ENCODE data around the gene KRTAP5-1.

Gene KRTAP5-1

GRCh38 chr11:1571760-1572196 is 13.3 kb downstream of the KRTAP5-1 start:
- Histone ChIP-seq H3K27ac (ENCODE audit: low read length) (peak overlapping the region; percentile 64), H3K27me3 (ENCODE audit: control insufficient read depth in 1 of 2, insufficient read depth in 2 of 2, low read length in 2 of 2) (no peaks in the 10 kb centered on the region), H3K4me3 (ENCODE audit: low read length in 2 of 2) (peak overlapping the region in 1 of 2 donors; percentile 77), H3K36me3 (ENCODE audit: control insufficient read depth in 2 of 2, insufficient read depth in 2 of 2, low read length in 2 of 2) (peaks cover 0 to 2% of the 10 kb centered on the region in 2 donors), H3K4me1 (ENCODE audit: control insufficient read depth, insufficient read depth, low read length) (peaks cover 56% of the 10 kb centered on the region), H3K9me3 (ENCODE audit: control insufficient read depth in 2 of 2, low read length in 2 of 2) (no peaks in the 10 kb centered on the region), H3K9ac (ENCODE audit: low read length in 2 of 2) (peak overlapping the region; percentile 78 to 79)

- H3K9ac ChIP-seq (ENCODE audit: low read length in 2 of 2), result peak overlapping the region; percentile 78 to 79
- peaks cover 0 to 2% of the 10 kb centered on the region in 2 donors for H3K36me3 ChIP-seq (ENCODE audit: control insufficient read depth in 2 of 2, insufficient read depth in 2 of 2, low read length in 2 of 2)
- peak overlapping the region; percentile 64 for H3K27ac ChIP-seq (ENCODE audit: low read length)
- no peaks in the 10 kb centered on the region for H3K27me3 ChIP-seq (ENCODE audit: control insufficient read depth in 1 of 2, insufficient read depth in 2 of 2, low read length in 2 of 2)
- H3K4me1 ChIP-seq (ENCODE audit: control insufficient read depth, insufficient read depth, low read length), result peaks cover 56% of the 10 kb centered on the region
- peak overlapping the region; percentile 71 to 77 for H3K4me3 ChIP-seq (ENCODE audit: low read length in 2 of 2)
- H3K9me3 ChIP-seq (ENCODE audit: control insufficient read depth in 2 of 2, low read length in 2 of 2), result no peaks in the 10 kb centered on the region
Observed at GRCh38 chr11:1570896-1571759, 14.0 kb downstream of the KRTAP5-1 start.

- H3K9me3 ChIP-seq (ENCODE audit: control insufficient read depth in 2 of 2, low read length in 2 of 2), result no peaks in the 10 kb centered on the region
- peaks cover 0 to 2% of the 10 kb centered on the region in 2 donors for H3K36me3 ChIP-seq (ENCODE audit: control insufficient read depth in 2 of 2, insufficient read depth in 2 of 2, low read length in 2 of 2)
- peak overlapping the region; percentile 64 for H3K27ac ChIP-seq (ENCODE audit: low read length)
- H3K9ac ChIP-seq (ENCODE audit: low read length in 2 of 2), result peak overlapping the region; percentile 29 to 78
- no peaks in the 10 kb centered on the region for H3K27me3 ChIP-seq (ENCODE audit: control insufficient read depth in 1 of 2, insufficient read depth in 2 of 2, low read length in 2 of 2)
- peak overlapping the region; percentile 71 to 77 for H3K4me3 ChIP-seq (ENCODE audit: low read length in 2 of 2)
- peaks cover 56% of the 10 kb centered on the region for H3K4me1 ChIP-seq (ENCODE audit: control insufficient read depth, insufficient read depth, low read length)
Observed at GRCh38 chr11:1570531-1570895, 14.6 kb downstream of the KRTAP5-1 start.

GRCh38 chr11:1570001-1570453 is 15.1 kb downstream of the KRTAP5-1 start:
- H3K27ac ChIP-seq (ENCODE audit: low read length), result peak overlapping the region; percentile 64
- peaks cover 61% of the 10 kb centered on the region for H3K4me1 ChIP-seq (ENCODE audit: control insufficient read depth, insufficient read depth, low read length)
- H3K27me3 ChIP-seq (ENCODE audit: control insufficient read depth in 1 of 2, insufficient read depth in 2 of 2, low read length in 2 of 2), result no peaks in the 10 kb centered on the region
- peak overlapping the region in 1 of 2 donors; percentile 29 for H3K9ac ChIP-seq (ENCODE audit: low read length in 2 of 2)
- peak overlapping the region; percentile 17 to 77 for H3K4me3 ChIP-seq (ENCODE audit: low read length in 2 of 2)
- H3K9me3 ChIP-seq (ENCODE audit: control insufficient read depth in 2 of 2, low read length in 2 of 2), result no peaks in the 10 kb centered on the region
- H3K36me3 ChIP-seq (ENCODE audit: control insufficient read depth in 2 of 2, insufficient read depth in 2 of 2, low read length in 2 of 2), result peaks cover 0 to 2% of the 10 kb centered on the region in 2 donors

GRCh38 chr11:1569251-1569780 is 15.8 kb downstream of the KRTAP5-1 start:
- no peak overlapping the region for H3K4me3 ChIP-seq (ENCODE audit: low read length in 2 of 2)
- H3K27ac ChIP-seq (ENCODE audit: low read length), result peak overlapping the region; percentile 64
- H3K36me3 ChIP-seq (ENCODE audit: control insufficient read depth in 2 of 2, insufficient read depth in 2 of 2, low read length in 2 of 2), result peaks cover 0 to 2% of the 10 kb centered on the region in 2 donors
- no peaks in the 10 kb centered on the region for H3K27me3 ChIP-seq (ENCODE audit: control insufficient read depth in 1 of 2, insufficient read depth in 2 of 2, low read length in 2 of 2)
- H3K9ac ChIP-seq (ENCODE audit: low read length in 2 of 2), result peak overlapping the region in 1 of 2 donors; percentile 13
- H3K4me1 ChIP-seq (ENCODE audit: control insufficient read depth, insufficient read depth, low read length), result peaks cover 63% of the 10 kb centered on the region
- no peaks in the 10 kb centered on the region for H3K9me3 ChIP-seq (ENCODE audit: control insufficient read depth in 2 of 2, low read length in 2 of 2)

GRCh38 chr11:1568441-1568911 is 16.6 kb downstream of the KRTAP5-1 start:
- H3K4me3 ChIP-seq (ENCODE audit: low read length in 2 of 2), result peak overlapping the region in 1 of 2 donors; percentile 15
- no peaks in the 10 kb centered on the region for H3K9me3 ChIP-seq (ENCODE audit: control insufficient read depth in 2 of 2, low read length in 2 of 2)
- H3K27ac ChIP-seq (ENCODE audit: low read length), result peak overlapping the region; percentile 64
- H3K27me3 ChIP-seq (ENCODE audit: control insufficient read depth in 1 of 2, insufficient read depth in 2 of 2, low read length in 2 of 2), result no peaks in the 10 kb centered on the region
- peaks cover 0 to 2% of the 10 kb centered on the region in 2 donors for H3K36me3 ChIP-seq (ENCODE audit: control insufficient read depth in 2 of 2, insufficient read depth in 2 of 2, low read length in 2 of 2)
- peaks cover 61% of the 10 kb centered on the region for H3K4me1 ChIP-seq (ENCODE audit: control insufficient read depth, insufficient read depth, low read length)
- no peak overlapping the region for H3K9ac ChIP-seq (ENCODE audit: low read length in 2 of 2)

GRCh38 chr11:1567721-1568100 is 17.4 kb downstream of the KRTAP5-1 start:
- Histone ChIP-seq H3K4me3 (ENCODE audit: low read length in 2 of 2) (no peak overlapping the region), H3K27me3 (ENCODE audit: control insufficient read depth in 1 of 2, insufficient read depth in 2 of 2, low read length in 2 of 2) (no peaks in the 10 kb centered on the region), H3K27ac (ENCODE audit: low read length) (peak overlapping the region; percentile 2), H3K9ac (ENCODE audit: low read length in 2 of 2) (no peak overlapping the region), H3K9me3 (ENCODE audit: control insufficient read depth in 2 of 2, low read length in 2 of 2) (no peaks in the 10 kb centered on the region), H3K36me3 (ENCODE audit: control insufficient read depth in 2 of 2, insufficient read depth in 2 of 2, low read length in 2 of 2) (peaks cover 4 to 5% of the 10 kb centered on the region in 2 donors), H3K4me1 (ENCODE audit: control insufficient read depth, insufficient read depth, low read length) (peaks cover 62% of the 10 kb centered on the region)

- peaks cover 8 to 9% of the 10 kb centered on the region in 2 donors for H3K36me3 ChIP-seq (ENCODE audit: control insufficient read depth in 2 of 2, insufficient read depth in 2 of 2, low read length in 2 of 2)
- no peak overlapping the region for H3K27ac ChIP-seq (ENCODE audit: low read length)
- no peak overlapping the region for H3K9ac ChIP-seq (ENCODE audit: low read length in 2 of 2)
- H3K27me3 ChIP-seq (ENCODE audit: control insufficient read depth in 1 of 2, insufficient read depth in 2 of 2, low read length in 2 of 2), result no peaks in the 10 kb centered on the region
- no peak overlapping the region for H3K4me3 ChIP-seq (ENCODE audit: low read length in 2 of 2)
- peaks cover 62% of the 10 kb centered on the region for H3K4me1 ChIP-seq (ENCODE audit: control insufficient read depth, insufficient read depth, low read length)
- H3K9me3 ChIP-seq (ENCODE audit: control insufficient read depth in 2 of 2, low read length in 2 of 2), result no peaks in the 10 kb centered on the region
Observed at GRCh38 chr11:1567052-1567720, 17.9 kb downstream of the KRTAP5-1 start.

- H3K27ac ChIP-seq (ENCODE audit: low read length), result no peak overlapping the region
- H3K4me1 ChIP-seq (ENCODE audit: control insufficient read depth, insufficient read depth, low read length), result peaks cover 62% of the 10 kb centered on the region
Observed at GRCh38 chr11:1566381-1567051, 18.6 kb downstream of the KRTAP5-1 start.

GRCh38 chr11:1565904-1566247 is 19.2 kb downstream of the KRTAP5-1 start:
- Histone ChIP-seq H3K9ac (ENCODE audit: low read length in 2 of 2) (no peak overlapping the region), H3K4me3 (ENCODE audit: low read length in 2 of 2) (no peak overlapping the region), H3K4me1 (ENCODE audit: control insufficient read depth, insufficient read depth, low read length) (peaks cover 60% of the 10 kb centered on the region), H3K9me3 (ENCODE audit: control insufficient read depth in 2 of 2, low read length in 2 of 2) (no peaks in the 10 kb centered on the region), H3K27me3 (ENCODE audit: control insufficient read depth in 1 of 2, insufficient read depth in 2 of 2, low read length in 2 of 2) (no peaks in the 10 kb centered on the region), H3K27ac (ENCODE audit: low read length) (no peak overlapping the region), H3K36me3 (ENCODE audit: control insufficient read depth in 2 of 2, insufficient read depth in 2 of 2, low read length in 2 of 2) (peaks cover 8 to 10% of the 10 kb centered on the region in 2 donors)

More at GRCh38 chr11:1566381-1567051, 18.6 kb downstream of the KRTAP5-1 start:
- Histone ChIP-seq H3K9ac (ENCODE audit: low read length in 2 of 2) (no peak overlapping the region), H3K9me3 (ENCODE audit: control insufficient read depth in 2 of 2, low read length in 2 of 2) (no peaks in the 10 kb centered on the region), H3K36me3 (ENCODE audit: control insufficient read depth in 2 of 2, insufficient read depth in 2 of 2, low read length in 2 of 2) (peaks cover 8 to 10% of the 10 kb centered on the region in 2 donors), H3K4me3 (ENCODE audit: low read length in 2 of 2) (no peak overlapping the region), H3K27me3 (ENCODE audit: control insufficient read depth in 1 of 2, insufficient read depth in 2 of 2, low read length in 2 of 2) (no peaks in the 10 kb centered on the region)
